SKM-1 treated with dmso at 0.1 percent for 144 hours (cell line): Measurements from ENCODE around the gene PHACTR1.
"Not testable (repeated sequence)": the region's sequence is repeated elsewhere in the genome, so short reads cannot be mapped to it uniquely, and the experiment has no call there.

Source experiments
- DNase-seq: peaks from one replicate; lab custom pipeline; 2025; ENCODE audit not compliant: unreplicated experiment; lab: John Stamatoyannopoulos, UW

The PHACTR1 gene

DNA sequence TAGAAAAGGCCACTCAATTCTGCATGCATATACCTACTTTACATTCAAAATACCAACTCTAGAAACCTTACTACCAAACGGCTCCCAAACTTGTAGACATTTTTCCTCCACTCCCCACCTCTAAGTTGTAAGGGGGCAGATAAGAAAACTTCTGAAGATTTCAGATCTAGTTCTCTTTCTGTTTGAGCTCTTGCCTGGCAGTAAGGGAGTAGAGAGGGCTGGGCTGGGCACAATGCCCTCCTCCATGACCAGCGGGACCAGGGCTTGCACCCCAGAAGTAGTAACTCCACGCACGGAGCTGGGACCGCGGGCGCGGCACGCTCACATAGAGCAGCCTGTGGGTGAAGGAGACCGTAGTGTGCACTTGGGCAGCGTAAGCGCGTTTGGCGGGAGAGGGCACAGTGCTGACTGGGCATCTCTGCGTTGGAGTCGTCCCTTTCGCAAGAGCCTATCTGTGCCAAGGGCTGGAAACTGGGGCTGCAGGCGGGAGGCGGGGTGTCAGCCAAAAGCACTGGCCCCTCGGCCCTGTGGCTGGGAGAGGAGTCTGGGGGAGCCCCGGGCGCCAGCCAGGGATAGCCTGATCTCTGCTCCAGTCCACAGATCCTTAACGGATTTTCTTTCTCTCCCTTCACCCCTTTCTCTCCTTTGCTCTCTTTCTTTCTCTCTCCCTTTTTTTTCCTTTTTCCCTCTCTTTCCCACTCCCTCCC is 32.4 kb downstream of the PHACTR1 start:
- no peak for DNase-seq

GRCh38 chr6:12749531-12750379 is 33.2 kb downstream of the PHACTR1 start:
- DNase-seq, result no peak

DNA sequence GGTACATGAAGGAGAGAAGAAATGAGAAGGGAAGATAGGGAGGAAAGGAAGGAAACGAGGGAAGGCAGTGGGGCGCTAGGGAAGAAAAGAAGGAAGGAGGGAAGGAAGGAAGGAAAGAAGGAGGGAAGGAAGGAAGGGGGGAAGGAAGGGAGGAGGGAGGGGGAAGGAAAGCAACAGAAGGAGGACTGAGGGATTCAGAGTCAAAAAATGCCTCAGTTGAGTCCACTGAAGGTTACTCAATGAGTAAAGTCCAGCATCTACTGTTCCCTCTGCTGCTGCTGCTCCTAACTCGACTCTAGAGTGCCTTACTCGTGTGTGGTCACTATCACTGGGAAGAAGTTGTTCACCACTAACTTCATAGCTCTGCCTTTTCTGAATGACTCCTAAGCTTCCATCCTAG is 33.8 kb downstream of the PHACTR1 start:
- DNase-seq, result no peak

- peak; percentile 19 for DNase-seq
These were observed 35.2 kb downstream of the PHACTR1 start for GRCh38 chr6:12751694-12752325.

DNA sequence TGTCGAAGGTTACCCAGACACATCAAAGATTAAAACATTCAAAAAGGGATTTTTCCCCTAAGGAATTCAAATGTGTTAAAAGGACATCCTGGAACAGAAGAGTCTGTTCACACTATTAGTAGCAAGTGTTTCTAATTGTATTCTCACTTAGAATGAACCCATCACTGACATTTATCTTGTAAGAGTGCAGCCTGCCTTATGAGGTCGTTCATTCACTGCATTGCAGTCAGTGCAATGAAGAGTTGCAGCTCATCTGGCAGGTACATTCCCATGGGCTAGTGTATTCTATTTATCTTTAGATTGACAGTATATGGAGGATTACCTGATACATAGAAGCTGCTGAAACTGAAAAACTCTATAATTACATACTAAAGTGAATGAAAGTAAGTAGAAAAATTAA is 36.5 kb downstream of the PHACTR1 start:
- no peak for DNase-seq

- no peak for DNase-seq
These were observed 43.7 kb downstream of the PHACTR1 start for GRCh38 chr6:12760226-12760625.

DNA sequence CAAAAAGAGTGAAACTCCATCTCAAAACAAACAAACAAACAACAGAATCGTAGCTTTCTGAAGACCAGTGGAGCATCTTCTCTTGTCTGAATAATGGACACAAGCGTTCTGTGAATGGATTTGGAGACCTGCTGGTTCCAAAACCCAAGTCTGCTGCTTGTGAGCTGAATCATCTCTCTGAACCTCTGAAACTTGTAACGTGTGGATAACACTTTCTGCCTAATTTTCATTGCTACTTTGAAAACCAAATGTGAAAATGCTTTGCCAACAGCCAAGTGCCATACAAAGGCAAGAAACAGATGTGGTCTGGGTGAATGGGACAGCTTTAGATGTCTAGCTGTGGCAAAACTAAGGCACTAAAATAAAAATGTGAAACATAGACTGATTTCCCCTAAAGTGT is 44.3 kb downstream of the PHACTR1 start:
- no peak for DNase-seq

GRCh38 chr6:12761376-12762115 is 45.0 kb downstream of the PHACTR1 start:
- no peak for DNase-seq

GRCh38 chr6:12762731-12763434 is 46.3 kb downstream of the PHACTR1 start:
- DNase-seq, result not testable (repeated sequence)

DNA sequence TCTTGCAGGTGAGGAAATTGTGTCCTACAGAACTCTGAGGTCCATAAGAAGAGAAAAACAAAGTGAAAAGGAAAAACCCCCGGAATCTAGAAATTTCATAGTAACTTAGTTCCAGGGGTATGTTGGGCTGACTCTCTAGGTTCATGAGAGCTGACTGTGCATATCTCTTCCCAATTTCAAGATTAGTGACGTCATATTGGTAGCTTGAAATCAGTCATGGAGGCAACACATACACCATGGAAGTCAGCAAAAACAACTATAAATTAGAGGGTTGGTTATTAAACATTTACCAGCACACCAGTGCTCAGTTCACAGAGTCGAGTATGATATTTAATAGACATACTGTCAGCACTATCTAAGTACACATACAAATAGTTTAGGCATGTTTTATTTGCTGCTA is 49.8 kb downstream of the PHACTR1 start:
- no peak for DNase-seq

GRCh38 chr6:12767016-12767415 is 50.4 kb downstream of the PHACTR1 start:
- no peak for DNase-seq

DNA sequence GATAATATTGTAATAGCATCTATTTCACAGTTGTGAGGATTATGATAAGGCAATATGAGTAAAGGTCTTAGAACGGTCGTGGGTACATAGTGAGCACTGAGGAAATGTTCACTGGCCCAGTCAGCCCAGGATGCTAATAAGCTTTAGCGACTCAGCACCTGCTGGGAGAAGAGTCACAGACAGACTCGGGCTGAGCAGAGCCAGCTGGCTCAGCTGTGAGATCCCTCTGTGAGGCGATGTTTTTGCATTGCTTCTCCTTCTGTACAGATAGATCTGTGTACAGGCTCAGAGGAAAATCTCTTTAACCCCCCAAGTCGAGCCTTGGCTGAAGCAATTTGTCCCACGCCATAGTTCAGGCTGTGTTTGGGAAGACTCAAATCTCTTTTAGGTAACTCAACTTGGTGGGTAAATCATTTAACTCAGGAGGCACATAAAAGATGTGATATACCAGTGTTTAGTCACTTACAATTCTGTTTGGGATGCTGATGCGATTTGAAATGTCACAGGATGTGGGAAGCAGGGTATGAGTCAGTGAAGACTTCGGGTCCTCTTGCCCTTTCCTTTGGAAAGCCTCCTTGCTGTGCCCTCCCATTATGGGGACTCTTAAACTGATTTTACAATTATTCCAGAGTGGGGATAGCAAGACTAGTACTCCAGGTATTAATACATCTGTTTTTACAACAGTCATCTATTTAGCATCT is 53.1 kb downstream of the PHACTR1 start:
- no peak for DNase-seq

GRCh38 chr6:12772416-12772815 is 55.8 kb downstream of the PHACTR1 start:
- no peak for DNase-seq

- DNase-seq, result no peak
These were observed 59.7 kb downstream of the PHACTR1 start for GRCh38 chr6:12776291-12776690.

DNA sequence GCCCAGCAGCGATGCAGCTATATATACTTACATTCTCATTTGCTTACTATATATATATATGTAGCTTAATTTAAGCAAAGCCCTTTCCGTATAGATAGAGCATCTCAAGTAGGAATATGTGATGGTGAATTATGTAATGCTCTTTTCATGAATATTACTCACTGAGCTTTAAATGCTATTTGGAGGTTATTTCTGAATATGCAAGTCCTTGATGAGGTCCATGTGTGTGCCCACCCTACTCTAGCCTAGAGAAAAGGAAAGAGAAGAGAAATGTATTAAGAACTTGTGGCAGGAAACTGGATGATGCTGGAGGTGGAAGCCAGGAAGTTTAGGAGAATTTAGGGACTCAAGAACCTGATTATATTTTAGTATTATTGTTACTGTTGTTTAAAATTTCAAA is 63.2 kb downstream of the PHACTR1 start:
- DNase-seq, result no peak

GRCh38 chr6:12782136-12782535 is 65.6 kb downstream of the PHACTR1 start:
- no peak for DNase-seq

- DNase-seq, result no peak
These were observed 68.7 kb downstream of the PHACTR1 start for GRCh38 chr6:12785301-12785700.

DNA sequence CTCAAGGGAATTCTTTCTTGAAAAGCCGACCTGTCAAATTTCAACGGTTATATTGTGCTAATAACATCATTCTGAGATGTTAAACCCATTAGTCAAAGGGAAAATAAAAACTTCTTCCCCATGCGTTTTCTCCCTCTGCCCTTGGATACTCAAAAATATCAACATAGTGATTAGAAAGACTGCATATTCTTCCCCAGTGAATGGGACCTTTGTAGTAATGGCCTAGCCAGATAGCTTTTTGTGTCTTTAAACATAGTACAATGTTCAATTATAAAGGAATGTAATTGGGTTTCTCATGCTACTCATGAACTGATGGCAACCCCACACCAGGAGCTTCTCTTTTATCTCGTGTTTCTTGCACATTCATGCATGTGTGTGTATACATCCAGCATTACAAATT is 69.4 kb downstream of the PHACTR1 start:
- no peak for DNase-seq

GRCh38 chr6:12791371-12791770 is 74.8 kb downstream of the PHACTR1 start:
- no peak for DNase-seq

- no peak for DNase-seq
These were observed 81.8 kb downstream of the PHACTR1 start for GRCh38 chr6:12798326-12798725.
